ENCODE measurements around the gene PRPF6.

PRPF6 gene

DNA sequence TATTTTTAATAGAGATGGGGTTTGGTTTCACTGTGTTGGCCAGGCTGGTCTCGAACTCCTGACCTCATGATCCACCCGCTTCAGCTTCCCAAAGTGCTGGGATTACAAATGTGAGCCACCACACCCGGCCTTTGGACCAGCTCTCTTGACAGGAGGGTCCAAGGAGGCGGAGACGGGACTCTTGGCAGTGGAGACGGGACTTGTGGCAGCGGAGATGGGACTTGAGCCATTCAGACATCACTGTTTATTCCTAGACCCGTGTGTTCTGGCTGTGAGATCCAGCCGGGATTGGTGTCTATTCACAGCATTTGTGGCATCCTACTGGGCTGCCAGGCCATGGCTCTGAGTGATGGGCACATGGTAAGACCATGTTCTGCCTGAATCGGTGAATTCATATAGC lies 25.6 kb downstream of the PRPF6 start:
- peaks cover 55% of the 10 kb centered on the region for H3K79me2 ChIP-seq (ENCODE audit: control insufficient read depth, low read length)
- H3K9me2 ChIP-seq (replicated peaks; ENCODE audit: control insufficient read depth, low read length) = no peaks in the 10 kb centered on the region
- no peaks in the 10 kb centered on the region for H3K27me3 ChIP-seq (ENCODE audit: control insufficient read depth, low read length)
- H3K4me3 ChIP-seq (ENCODE audit: low read length) = peak overlapping the region; percentile 40
- TF ChIP-seq EZH2phosphoT487 (IDR thresholded peaks at IDR 0.05; ENCODE audit: borderline replicate concordance, low read length) = no peak
- TF ChIP-seq, protein P1, sequence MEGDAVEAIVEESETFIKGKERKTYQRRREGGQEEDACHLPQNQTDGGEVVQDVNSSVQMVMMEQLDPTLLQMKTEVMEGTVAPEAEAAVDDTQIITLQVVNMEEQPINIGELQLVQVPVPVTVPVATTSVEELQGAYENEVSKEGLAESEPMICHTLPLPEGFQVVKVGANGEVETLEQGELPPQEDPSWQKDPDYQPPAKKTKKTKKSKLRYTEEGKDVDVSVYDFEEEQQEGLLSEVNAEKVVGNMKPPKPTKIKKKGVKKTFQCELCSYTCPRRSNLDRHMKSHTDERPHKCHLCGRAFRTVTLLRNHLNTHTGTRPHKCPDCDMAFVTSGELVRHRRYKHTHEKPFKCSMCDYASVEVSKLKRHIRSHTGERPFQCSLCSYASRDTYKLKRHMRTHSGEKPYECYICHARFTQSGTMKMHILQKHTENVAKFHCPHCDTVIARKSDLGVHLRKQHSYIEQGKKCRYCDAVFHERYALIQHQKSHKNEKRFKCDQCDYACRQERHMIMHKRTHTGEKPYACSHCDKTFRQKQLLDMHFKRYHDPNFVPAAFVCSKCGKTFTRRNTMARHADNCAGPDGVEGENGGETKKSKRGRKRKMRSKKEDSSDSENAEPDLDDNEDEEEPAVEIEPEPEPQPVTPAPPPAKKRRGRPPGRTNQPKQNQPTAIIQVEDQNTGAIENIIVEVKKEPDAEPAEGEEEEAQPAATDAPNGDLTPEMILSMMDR (IDR thresholded peaks at IDR 0.05; ENCODE audit: low read depth, low read length, poor library complexity, severe bottlenecking) = no peak
- no peaks in the 10 kb centered on the region for H4K20me1 ChIP-seq (ENCODE audit: control insufficient read depth, insufficient read depth, low read depth, low read length)
- peak overlapping the region; percentile 98 for H3K27ac ChIP-seq (ENCODE audit: low read depth, low read length)
- peaks cover 8% of the 10 kb centered on the region for H3K9me3 ChIP-seq (ENCODE audit: control insufficient read depth, insufficient read depth, low read length)
- H3K4me1 ChIP-seq (ENCODE audit: control insufficient read depth, low read length) = peaks cover 71% of the 10 kb centered on the region
- H3F3A ChIP-seq (ENCODE audit: control insufficient read depth, insufficient read depth) = peaks cover 47% of the 10 kb centered on the region
- peak overlapping the region; percentile 55 for H3K4me2 ChIP-seq (ENCODE audit: low read length)
- H3K36me3 ChIP-seq (ENCODE audit: control insufficient read depth, low read length) = peaks cover 74% of the 10 kb centered on the region

DNA sequence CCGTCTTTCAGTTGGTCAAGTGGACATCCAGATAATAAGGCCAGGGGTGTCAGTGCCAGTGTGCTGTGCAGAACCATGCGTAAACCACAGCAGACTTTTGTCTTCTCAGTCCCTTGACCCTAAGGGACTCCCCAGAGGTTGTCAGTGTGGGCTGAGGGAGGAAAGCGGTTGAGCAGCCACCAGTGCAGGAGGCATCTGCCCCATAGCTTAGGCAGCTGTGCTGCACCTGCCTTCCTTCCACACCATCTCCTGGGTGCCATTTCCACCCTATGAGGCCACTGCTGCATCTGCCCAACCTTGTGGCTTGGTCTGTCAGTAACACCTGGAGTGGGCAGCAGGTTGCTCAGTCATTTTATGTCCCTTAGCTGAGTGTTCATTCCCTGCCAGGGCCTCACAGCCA lies 26.0 kb downstream of the PRPF6 start:
- Histone ChIP-seq H4K20me1 (ENCODE audit: control insufficient read depth, insufficient read depth, low read depth, low read length) (no peaks in the 10 kb centered on the region), H3K79me2 (ENCODE audit: control insufficient read depth, low read length) (peaks cover 55% of the 10 kb centered on the region), H3K9me2 (replicated peaks; ENCODE audit: control insufficient read depth, low read length) (no peaks in the 10 kb centered on the region), H3K4me2 (ENCODE audit: low read length) (peak overlapping the region; percentile 55), H3K9me3 (ENCODE audit: control insufficient read depth, insufficient read depth, low read length) (peaks cover 8% of the 10 kb centered on the region), H3K4me1 (ENCODE audit: control insufficient read depth, low read length) (peaks cover 68% of the 10 kb centered on the region), H3K36me3 (ENCODE audit: control insufficient read depth, low read length) (peaks cover 74% of the 10 kb centered on the region), H3K27ac (ENCODE audit: low read depth, low read length) (peak overlapping the region; percentile 98), H3F3A (ENCODE audit: control insufficient read depth, insufficient read depth) (peaks cover 45% of the 10 kb centered on the region), H3K4me3 (ENCODE audit: low read length) (peak overlapping the region; percentile 40), H3K27me3 (ENCODE audit: control insufficient read depth, low read length) (no peaks in the 10 kb centered on the region)
- TF ChIP-seq EZH2phosphoT487 (IDR thresholded peaks at IDR 0.05; ENCODE audit: borderline replicate concordance, low read length) = no peak
- TF ChIP-seq, protein P1 (IDR thresholded peaks at IDR 0.05; ENCODE audit: low read depth, low read length, poor library complexity, severe bottlenecking) = no peak

DNA sequence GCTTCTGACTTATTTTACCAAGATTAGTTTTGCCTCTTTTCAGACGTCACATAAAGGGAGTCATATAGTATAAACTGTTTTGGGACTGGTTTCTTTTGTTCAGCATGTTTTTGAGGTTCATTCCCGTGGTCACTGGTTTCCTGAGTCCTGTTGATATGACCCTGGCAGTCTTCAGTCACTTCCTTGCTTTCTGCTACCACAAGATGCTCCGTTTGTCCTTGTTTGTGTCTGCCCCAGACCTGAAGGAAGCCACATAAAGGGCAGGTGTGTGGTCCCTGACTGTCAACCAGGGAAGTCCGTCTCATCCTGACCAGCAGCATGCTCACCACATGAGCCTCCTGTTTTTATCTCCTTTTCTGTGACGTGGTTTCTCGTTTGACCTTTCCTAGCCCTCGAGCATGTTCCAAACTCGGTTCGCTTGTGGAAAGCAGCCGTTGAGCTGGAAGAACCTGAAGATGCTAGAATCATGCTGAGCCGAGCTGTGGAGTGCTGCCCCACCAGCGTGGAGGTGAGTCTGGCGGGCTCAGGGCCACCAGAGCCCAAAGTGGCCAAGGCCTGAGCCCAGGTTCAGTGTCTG lies 29.0 kb downstream of the PRPF6 start:
- no peaks in the 10 kb centered on the region for H4K20me1 ChIP-seq (ENCODE audit: control insufficient read depth, insufficient read depth, low read depth, low read length)
- H3K4me2 ChIP-seq (ENCODE audit: low read length) = no peak overlapping the region
- H3K36me3 ChIP-seq (ENCODE audit: control insufficient read depth, low read length) = peaks cover 81% of the 10 kb centered on the region

More for the DNA sequence above, 29.0 kb downstream of the PRPF6 start:
- no peak overlapping the region for H3K27ac ChIP-seq (ENCODE audit: low read depth, low read length)
- peaks cover 56% of the 10 kb centered on the region for H3K79me2 ChIP-seq (ENCODE audit: control insufficient read depth, low read length)
- H3K27me3 ChIP-seq (ENCODE audit: control insufficient read depth, low read length) = no peaks in the 10 kb centered on the region
- TF ChIP-seq, protein P1 (IDR thresholded peaks at IDR 0.05; ENCODE audit: low read depth, low read length, poor library complexity, severe bottlenecking) = no peak
- no peak for TF ChIP-seq EZH2phosphoT487 (IDR thresholded peaks at IDR 0.05; ENCODE audit: borderline replicate concordance, low read length)
- H3K4me3 ChIP-seq (ENCODE audit: low read length) = no peak overlapping the region
- peaks cover 34% of the 10 kb centered on the region for H3F3A ChIP-seq (ENCODE audit: control insufficient read depth, insufficient read depth)
- H3K4me1 ChIP-seq (ENCODE audit: control insufficient read depth, low read length) = peaks cover 54% of the 10 kb centered on the region
- H3K9me2 ChIP-seq (replicated peaks; ENCODE audit: control insufficient read depth, low read length) = no peaks in the 10 kb centered on the region
- H3K9me3 ChIP-seq (ENCODE audit: control insufficient read depth, insufficient read depth, low read length) = peaks cover 8% of the 10 kb centered on the region
